HL-60/S4 treated with retinoic acid at 250 ng/mL for 4 days and 3 days (cell line): Measurements from ENCODE around the gene GPR31.
"Not testable (repeated sequence)": the region's sequence is repeated elsewhere in the genome, so short reads cannot be mapped to it uniquely, and the experiment has no call there.

Experiments used
- in situ Hi-C: fragments of 300-500 bp; cut with MboI; formaldehyde crosslinking; loops from 2 replicates; pipeline ENCODE4 v1.7.0; 2022; ENCODE audit warnings: low sequenced_read_pairs

The GPR31 gene, protein sequence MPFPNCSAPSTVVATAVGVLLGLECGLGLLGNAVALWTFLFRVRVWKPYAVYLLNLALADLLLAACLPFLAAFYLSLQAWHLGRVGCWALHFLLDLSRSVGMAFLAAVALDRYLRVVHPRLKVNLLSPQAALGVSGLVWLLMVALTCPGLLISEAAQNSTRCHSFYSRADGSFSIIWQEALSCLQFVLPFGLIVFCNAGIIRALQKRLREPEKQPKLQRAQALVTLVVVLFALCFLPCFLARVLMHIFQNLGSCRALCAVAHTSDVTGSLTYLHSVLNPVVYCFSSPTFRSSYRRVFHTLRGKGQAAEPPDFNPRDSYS

DNA sequence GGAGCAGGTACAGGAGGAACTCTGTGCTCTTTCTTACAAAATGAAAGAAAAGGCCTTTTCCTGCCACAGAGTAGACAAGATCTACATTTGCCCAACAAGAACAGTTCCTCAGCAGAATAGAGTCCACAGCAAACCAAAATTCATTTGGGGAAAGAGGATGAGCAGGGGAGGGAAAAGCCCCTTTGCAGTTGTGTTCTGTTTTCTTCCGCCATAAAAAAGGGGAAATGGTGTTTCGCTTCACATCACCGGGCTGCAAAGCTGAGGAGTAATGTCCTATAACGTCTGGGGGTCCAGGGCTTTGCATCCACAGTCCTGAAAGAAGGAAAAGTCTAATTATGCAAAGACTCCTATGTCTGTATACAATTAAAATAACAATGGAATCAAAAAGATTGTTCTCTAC lies at the start of gene GPR31:
GPR31 (minus strand) TSS at position 118 of the 400 bp plus-strand sequence. CDS start 149 bp downstream, outside the sequence.
- in situ Hi-C loops: no loop called here

DNA sequence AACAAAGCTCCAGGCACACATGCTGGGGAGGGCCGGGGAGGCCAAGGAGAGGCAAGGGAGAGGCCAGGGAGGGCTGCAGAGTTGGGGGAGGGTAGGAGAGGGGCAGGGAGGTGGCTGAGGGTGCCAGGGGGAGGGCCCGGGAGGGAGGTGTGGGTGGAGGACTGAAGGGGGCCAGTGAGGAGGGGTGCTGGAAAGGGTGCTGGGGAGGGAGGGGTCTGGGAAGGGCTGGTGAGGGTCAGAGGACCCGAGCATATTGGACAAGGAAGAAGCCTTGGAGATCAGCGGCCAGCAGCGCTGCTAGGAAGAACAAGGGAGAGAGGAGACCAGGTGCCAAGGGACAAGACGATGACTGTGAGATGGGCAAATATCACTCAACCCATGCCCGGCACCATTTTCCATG lies 49.7 kb upstream of the GPR31 start:
- in situ Hi-C loops: no loop called here

DNA sequence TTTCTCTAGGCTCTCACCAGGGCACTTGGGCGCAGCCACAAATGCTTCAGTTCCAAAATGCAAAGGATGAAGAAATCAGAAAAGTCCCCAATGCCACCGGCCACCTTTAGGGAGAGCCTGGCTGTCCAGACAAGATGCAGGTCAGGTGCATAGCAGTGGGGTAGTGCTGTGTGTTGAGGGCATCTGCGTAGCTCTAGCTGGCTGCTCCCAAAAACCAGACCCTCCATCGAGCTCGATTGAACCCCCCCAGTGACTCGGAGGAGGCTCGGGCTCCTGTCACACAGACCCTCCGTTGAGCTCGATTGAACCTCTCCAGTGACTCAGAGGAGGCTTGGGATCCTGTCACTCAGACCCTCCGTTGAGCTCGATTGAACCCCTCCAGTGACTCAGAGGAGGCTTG lies 47.5 kb upstream of the GPR31 start:
- in situ Hi-C loops: not testable (repeated sequence)

GRCh38 chr6:167204059-167204348 lies 46.2 kb upstream of the GPR31 start:
- in situ Hi-C loops: not testable (repeated sequence)

DNA sequence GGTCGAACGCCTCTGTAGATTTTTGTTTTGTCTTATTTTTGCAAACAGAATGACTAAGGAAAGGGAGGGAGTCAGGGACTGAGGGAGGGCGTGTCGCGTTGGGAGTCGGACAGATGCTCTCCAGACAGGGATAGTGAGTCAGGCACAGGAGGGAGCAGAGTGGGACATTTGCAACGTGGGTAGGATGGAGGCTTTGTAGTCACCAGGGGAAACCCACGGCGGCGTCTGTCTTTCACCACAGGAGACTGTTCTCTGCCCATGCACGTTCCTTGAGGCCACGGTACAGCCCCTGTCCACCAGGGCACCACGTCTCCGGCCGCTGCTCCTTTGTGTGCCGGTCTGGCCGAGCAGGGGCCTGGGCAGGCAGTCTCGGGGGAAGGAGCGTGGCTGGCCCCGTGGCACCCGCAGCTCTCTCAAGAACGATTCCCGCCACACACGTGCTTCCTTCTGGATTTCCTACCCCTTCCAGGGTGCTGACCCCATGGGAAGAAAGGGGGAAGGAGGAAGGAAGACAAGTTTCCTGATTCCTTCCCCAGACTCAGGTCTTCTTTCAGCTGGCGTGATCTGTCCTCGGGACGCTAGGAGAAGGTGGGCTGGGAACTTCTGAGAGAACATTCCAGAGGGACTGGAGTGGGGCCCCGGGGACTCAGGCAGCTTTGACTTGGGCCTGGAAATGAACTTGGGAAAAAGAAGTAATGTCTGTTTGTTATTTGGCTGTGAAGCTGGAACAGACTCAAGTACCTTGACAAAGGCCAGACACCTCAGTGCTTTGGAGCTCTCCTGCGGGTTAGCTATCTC lies 45.7 kb upstream of the GPR31 start:
- in situ Hi-C loops: not testable (repeated sequence)

GRCh38 chr6:167202613-167203012 lies 44.8 kb upstream of the GPR31 start:
- in situ Hi-C loops: not testable (repeated sequence)

- in situ Hi-C loops: no loop called here
Observed at GRCh38 chr6:167200806-167201205, 43.0 kb upstream of the GPR31 start.

DNA sequence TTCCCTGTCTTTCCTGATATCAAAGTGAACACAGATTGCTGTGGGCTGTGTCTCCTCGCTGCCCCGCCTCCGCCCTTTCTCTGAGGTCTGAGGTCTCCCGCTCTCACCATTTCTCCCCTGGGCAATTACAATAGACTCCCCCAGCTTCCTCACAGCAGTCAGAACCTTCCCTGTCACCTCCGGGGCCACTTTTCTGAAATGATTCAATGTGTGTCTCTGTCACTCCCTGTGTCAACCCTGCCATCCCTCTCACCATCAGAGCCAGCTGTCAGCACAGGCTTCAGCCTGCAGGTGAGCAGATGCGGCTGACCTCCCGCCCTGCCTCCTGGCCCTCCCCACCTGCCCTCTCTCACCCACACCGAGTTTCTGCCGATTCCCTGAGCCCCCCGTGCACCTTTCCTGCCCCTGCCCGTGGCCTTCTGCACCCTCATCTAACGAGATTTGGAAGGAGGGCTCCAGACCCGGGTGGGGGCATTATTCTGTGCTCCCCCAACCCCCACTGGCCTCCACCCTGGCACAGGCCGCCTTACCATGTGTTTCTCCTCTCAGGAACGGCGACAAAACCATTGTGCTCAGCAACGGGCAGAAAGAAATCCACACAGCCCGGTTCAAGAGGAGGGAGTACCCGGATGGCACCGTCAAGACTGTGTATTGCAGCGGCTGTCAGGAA lies 38.3 kb upstream of the GPR31 start:
- in situ Hi-C loops: not testable (repeated sequence)

DNA sequence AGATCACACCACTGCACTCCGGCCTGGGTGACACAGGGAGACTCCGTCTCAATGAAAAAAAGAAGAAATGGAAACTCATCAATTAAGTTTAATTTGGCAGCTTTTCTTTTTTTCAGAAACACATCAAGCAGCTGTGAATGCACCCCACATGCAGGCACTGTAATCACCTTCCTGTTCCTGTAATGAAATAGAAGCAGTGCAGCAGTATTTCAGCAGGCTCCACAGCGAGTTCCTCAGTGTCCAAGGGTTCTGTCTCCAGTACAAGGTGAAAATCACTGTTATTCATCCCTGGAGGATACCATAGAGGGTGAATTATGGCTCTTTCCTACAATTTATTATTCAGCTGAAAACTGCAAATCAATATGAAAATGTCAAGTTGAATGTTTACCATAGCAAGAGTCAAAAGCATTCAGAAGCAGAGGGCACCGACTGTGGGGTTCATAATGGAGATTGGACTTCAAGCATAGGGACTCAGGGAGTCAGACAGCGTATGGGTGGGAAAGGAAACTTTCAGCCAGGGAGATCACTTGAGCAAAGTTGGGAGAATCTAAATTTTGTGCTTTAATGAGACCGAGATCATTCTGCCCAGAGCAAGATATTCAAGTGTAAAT lies 35.8 kb upstream of the GPR31 start:
- in situ Hi-C loops: not testable (repeated sequence)

GRCh38 chr6:167191043-167191583 lies 33.3 kb upstream of the GPR31 start:
- in situ Hi-C loops: not testable (repeated sequence)

- in situ Hi-C loops: not testable (repeated sequence)
Observed at GRCh38 chr6:167187275-167187674, 29.5 kb upstream of the GPR31 start.

DNA sequence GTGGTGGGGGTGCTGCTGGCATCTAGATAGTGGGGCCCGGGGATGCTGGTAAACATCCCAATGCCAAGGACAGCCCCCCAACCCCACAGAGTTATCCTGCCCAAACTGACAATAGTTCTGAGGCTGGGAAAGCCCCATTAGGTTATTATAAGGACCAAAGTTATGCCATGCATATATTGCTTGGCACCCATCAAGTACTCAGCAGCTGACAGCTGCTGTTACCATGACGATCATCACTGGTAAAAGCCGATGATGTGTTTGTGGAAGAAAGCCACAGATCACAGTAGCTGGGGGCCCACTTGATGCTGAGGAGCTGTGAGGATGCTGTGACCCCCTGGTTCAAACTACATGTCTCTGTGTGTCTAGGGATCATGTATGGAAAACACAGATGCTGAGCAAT lies 27.3 kb upstream of the GPR31 start:
- in situ Hi-C loops: not testable (repeated sequence)

DNA sequence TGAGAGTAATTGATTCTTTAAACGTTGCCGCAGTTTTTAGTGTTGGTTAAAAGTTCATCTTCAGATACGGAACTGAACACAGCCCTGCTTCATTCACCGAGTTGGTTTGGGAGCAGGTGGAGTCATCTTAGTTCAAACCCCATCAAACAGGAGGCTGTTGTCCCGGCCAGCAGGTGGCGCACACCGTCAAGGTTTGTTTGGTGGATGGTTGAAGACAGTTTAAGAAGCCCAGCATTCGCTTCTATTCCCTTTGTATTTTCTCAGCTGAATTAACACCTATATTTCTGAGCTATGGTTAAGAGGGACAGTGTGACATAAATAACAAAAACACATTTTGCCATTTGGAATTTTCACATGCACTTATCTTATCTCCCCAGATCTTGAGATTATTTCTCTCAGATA lies 25.1 kb upstream of the GPR31 start:
- in situ Hi-C loops: not testable (repeated sequence)

DNA sequence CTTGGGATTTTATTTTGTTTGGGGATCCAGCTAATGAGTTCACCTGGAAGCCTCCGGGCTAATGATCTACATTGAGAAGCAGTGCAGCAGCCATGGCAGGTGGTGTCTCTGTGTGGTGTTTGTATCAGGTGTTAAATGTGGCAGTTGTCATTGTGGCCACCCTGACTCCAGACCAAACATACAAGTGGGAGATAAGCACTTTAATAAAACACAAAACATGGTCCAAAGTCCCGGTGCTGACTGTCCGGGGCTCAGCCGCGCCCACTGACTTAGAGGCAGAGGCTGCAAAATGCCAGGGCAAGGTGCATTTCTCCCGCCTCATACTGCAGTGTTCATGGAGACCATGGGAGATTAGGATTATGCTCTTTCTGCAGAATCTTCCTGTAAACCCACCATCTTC lies 23.6 kb upstream of the GPR31 start:
- in situ Hi-C loops: not testable (repeated sequence)

DNA sequence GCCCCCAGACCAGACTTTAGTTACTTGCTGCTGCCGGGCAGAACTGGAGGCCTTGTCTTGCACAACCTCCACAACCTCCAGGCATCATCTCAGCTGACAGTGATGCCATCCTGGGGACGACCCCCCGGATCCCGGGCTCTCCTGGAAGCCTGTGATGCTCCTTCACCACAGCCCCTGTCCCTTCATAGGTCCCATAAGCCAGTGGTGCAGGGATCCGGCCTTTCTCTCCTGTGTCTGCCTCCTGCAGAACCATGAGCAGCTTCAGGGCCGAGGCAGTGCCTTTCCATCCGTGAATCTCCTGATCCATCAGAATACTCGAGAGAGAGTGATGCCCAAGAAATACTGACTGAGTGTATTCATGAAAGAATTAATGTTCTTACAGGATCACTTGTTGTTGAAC lies 22.3 kb upstream of the GPR31 start:
- in situ Hi-C loops: not testable (repeated sequence)

GRCh38 chr6:167178896-167179655 lies 21.3 kb upstream of the GPR31 start:
- in situ Hi-C loops: not testable (repeated sequence)

- in situ Hi-C loops: not testable (repeated sequence)
Observed at GRCh38 chr6:167177271-167177670, 19.5 kb upstream of the GPR31 start.

DNA sequence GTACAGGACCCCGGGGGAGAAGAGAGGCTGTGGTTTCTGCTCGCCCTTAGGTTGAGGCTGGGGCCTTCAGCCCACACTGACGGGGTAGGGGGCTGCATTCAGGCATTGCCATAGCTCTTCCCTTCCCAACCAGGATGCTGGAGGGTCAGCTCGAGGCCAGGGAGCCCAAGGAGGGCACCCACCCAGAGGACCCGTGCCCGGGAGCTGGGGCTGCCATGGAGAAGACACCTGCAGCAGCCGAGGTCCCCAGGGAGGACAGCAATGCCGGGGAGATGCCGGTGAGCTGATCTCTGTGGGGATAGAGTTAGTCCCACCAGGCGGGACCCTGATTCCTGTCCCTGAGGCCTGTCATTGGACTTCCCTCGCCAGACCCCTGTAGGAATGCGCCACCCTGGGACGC lies 14.2 kb upstream of the GPR31 start:
- in situ Hi-C loops: not testable (repeated sequence)

DNA sequence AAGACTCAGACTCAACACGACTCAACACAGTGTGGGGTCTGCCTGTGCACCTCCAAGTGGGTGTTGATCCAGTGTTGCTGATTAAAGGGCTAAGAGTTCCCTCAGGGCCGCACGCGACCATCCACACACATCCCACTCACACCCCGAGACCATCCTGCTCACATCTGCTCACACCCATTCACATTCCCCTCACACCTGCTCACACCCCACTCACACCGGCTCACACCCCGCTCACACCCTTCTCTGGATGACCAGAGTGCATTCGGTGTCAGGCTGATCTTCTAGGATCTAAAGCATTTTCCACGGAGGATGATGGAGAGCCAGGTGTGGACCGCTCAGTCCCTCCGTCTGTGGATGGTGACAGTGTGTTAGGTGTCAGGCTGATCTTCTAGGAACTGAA lies 13.5 kb upstream of the GPR31 start:
- in situ Hi-C loops: not testable (repeated sequence)

DNA sequence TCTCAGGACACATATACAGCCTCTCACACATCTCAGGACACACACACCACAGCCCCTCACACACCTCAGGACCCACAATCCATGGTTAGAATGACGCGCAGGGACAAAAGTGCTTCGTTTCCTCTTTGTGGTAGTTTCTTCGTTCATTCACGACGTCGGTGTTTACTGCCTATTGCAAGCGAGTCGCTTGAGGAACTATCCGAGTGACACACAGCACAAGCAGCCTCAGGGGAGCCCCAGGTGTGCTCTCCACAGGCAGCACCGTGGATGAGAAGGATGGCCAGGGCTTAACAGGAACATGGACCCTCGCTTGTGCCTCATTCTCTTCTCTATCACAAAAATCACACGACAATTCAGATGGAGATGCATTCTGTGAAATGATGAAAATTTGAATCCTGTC lies 12.1 kb upstream of the GPR31 start:
- in situ Hi-C loops: not testable (repeated sequence)
